HFFc6 (cell line): ENCODE data around the gene N4BP2L2. TPM values are rescaled to one million over a fixed set of nuclear protein-coding genes. Genes with fewer than 3 reads are reported as not detected.

Source experiments
- DNase-seq: peaks from one replicate; pipeline ENCODE4 v3.0.0-alpha.2; 2018
- H3K27ac Mint-ChIP-seq: 2 replicates; pipeline ENCODE4 v1.8.0; 2020; ENCODE audit warnings: mild to moderate bottlenecking, mixed read lengths
- H3K27me3 Mint-ChIP-seq: 2 replicates; pipeline ENCODE4 v1.8.0; 2021; ENCODE audit warnings: mild to moderate bottlenecking, moderate library complexity, mixed read lengths; ENCODE audit not compliant: insufficient read depth
- H3K36me3 Mint-ChIP-seq: 2 replicates; pipeline ENCODE4 v1.8.0; 2021; ENCODE audit warnings: low read depth, mixed read lengths
- H3K4me1 Mint-ChIP-seq: 2 replicates; pipeline ENCODE4 v1.8.0; 2020; ENCODE audit warnings: low read depth, mixed read lengths
- H3K4me3 Mint-ChIP-seq: 2 replicates; pipeline ENCODE4 v1.8.0; 2020; ENCODE audit warnings: mild to moderate bottlenecking, moderate library complexity, mixed read lengths
- H3K9me3 Mint-ChIP-seq: 2 replicates; pipeline ENCODE4 v1.8.0; 2020; ENCODE audit warnings: mild to moderate bottlenecking, mixed read lengths
- CTCF ChIP-seq: fragments of 200-600 bp; sonication (generic); IDR thresholded peaks from 2 replicates; pipeline ENCODE4 v1.5.0; 2021; ENCODE audit warnings: antibody characterized with exemption, mild to moderate bottlenecking
- total RNA-seq, 6 experiments: library from RNA; stranded (reverse); fragmentation: NEBNext Ultra II Directional; extraction: Animal tissue kit (Norgen Biotek cat#: 25700); gene quantifications; 2 replicates in 1 of 6; 3 replicates in 5 of 6; pipeline ENCODE4 v1.2.3, GENCODE V29; 2021

Gene N4BP2L2
- total RNA-seq, 6 experiments from 2014 or later = 44.7 to 57.9 (median 50.4) TPM

GRCh38 chr13:32417995-32418394 is 120.6 kb downstream of the N4BP2L2 start:
- no peak overlapping the region for H3K27ac Mint-ChIP-seq
- no peak overlapping the region for H3K4me3 Mint-ChIP-seq
- H3K27me3 Mint-ChIP-seq = peaks cover 6% of the 10 kb centered on the region
- H3K36me3 Mint-ChIP-seq = peaks cover 28% of the 10 kb centered on the region
- TF ChIP-seq CTCF = no peak
- H3K9me3 Mint-ChIP-seq = peaks cover 26% of the 10 kb centered on the region
- no peaks in the 10 kb centered on the region for H3K4me1 Mint-ChIP-seq
- DNase-seq = no peak

GRCh38 chr13:32415019-32415418 is 123.6 kb downstream of the N4BP2L2 start:
- no peak for DNase-seq
- peaks cover 5% of the 10 kb centered on the region for H3K27me3 Mint-ChIP-seq
- H3K4me1 Mint-ChIP-seq = peaks cover 5% of the 10 kb centered on the region
- peaks cover 22% of the 10 kb centered on the region for H3K9me3 Mint-ChIP-seq
- peaks cover 22% of the 10 kb centered on the region for H3K36me3 Mint-ChIP-seq
- H3K27ac Mint-ChIP-seq = no peak overlapping the region
- H3K4me3 Mint-ChIP-seq = no peak overlapping the region
- TF ChIP-seq CTCF = peak; percentile 77

DNA sequence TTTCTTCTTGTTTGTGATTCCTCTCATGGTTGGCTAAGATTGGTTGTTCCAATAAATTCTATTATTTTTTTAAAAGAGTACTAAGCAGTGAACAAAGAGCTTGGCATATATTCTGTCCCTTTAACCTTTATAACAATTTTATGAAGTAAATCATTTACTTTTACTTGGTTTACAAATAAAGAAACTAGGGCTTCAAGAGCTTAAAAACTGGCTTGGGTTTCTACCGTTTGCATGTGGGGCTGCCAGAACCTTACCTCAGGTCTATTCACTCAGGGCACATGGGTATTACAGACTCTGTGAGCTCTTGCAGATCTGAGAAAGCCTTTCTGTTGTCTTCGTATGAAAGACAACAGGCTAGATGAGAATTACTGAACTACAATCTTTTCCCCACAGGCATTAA is 124.0 kb downstream of the N4BP2L2 start:
- H3K4me3 Mint-ChIP-seq = no peak overlapping the region
- peaks cover 3% of the 10 kb centered on the region for H3K27me3 Mint-ChIP-seq
- no peak for DNase-seq
- peaks cover 18% of the 10 kb centered on the region for H3K9me3 Mint-ChIP-seq
- H3K4me1 Mint-ChIP-seq = peaks cover 9% of the 10 kb centered on the region
- no peak for TF ChIP-seq CTCF
- H3K36me3 Mint-ChIP-seq = peaks cover 17% of the 10 kb centered on the region
- H3K27ac Mint-ChIP-seq = no peak overlapping the region

DNA sequence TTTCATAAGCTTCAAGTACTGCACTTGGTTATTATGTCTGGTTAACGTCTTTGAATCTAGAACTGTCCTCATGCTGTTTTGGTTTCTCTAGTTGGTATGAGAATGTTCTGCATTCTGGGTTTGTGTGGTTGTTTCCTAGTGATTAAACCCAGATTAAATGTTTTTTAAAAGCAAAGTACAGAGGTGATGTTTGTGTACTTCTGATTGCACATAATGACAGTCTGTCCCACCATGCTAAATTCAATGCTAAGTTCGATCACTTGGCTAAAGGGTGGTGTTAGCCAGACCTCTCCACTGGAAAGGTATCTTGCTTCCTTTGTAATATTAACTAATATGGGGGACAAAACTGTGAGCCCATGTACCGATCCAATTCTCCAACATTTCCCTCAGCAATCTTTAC is 125.3 kb downstream of the N4BP2L2 start:
- Mint-ChIP-seq H3K27me3 (no peaks in the 10 kb centered on the region; the same call in none of the 2 replicates), H3K36me3 (peaks cover 7% of the 10 kb centered on the region), H3K4me1 (peaks cover 22% of the 10 kb centered on the region), H3K27ac (no peak overlapping the region), H3K9me3 (peaks cover 8% of the 10 kb centered on the region), H3K4me3 (no peak overlapping the region)
- no peak for TF ChIP-seq CTCF
- no peak for DNase-seq

- H3K27ac Mint-ChIP-seq = no peak overlapping the region
- TF ChIP-seq CTCF = no peak
- no peaks in the 10 kb centered on the region for H3K27me3 Mint-ChIP-seq
- no peaks in the 10 kb centered on the region for H3K9me3 Mint-ChIP-seq
- peaks cover 23% of the 10 kb centered on the region for H3K4me1 Mint-ChIP-seq
- no peaks in the 10 kb centered on the region for H3K36me3 Mint-ChIP-seq
- peak overlapping the region; percentile 61 for H3K4me3 Mint-ChIP-seq
- DNase-seq = peak; percentile 24
Observed at GRCh38 chr13:32409561-32410421, 128.8 kb downstream of the N4BP2L2 start.
